ENCODE data around the gene FAM237A.

The FAM237A gene

GRCh38 chr2:206657087-206657486 lies 14.8 kb downstream of the FAM237A start:
- Mint-ChIP-seq H3K9me3 (peaks cover 12% of the 10 kb centered on the region), H3K36me3 (ENCODE audit: low read depth) (no peaks in the 10 kb centered on the region), H3K4me3 (no peak overlapping the region), H3K27me3 (ENCODE audit: low read depth, poor library complexity) (peaks cover 11% of the 10 kb centered on the region), H3K4me1 (no peaks in the 10 kb centered on the region), H3K27ac (no peak overlapping the region)
- TF ChIP-seq CTCF (IDR thresholded peaks at IDR 0.05), result no peak
- DNase-seq, result no peak

DNA sequence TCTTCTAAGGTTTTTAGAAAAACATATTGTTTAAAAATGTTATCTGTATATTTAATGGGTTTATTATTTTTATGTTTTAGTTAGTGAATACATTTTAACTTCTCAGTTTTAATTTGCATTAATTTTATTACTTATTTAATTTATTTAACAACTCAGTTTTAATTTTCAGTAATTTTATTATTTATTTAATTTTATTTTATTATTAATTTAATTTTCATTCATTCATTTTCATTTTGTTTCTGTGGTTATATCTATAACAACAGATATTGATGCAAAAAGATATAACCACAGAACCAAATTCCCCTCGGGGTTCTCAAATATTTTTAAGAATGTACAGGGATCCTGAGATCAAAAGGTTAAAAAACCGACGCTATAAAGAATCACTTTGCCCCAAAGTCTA lies 23.0 kb downstream of the FAM237A start:
- H3K27me3 Mint-ChIP-seq (ENCODE audit: low read depth, poor library complexity), result peaks cover 13% of the 10 kb centered on the region
- no peaks in the 10 kb centered on the region for H3K36me3 Mint-ChIP-seq (ENCODE audit: low read depth)
- TF ChIP-seq CTCF (IDR thresholded peaks at IDR 0.05), result no peak
- DNase-seq, result no peak
- H3K4me3 Mint-ChIP-seq, result no peak overlapping the region
- no peak overlapping the region for H3K27ac Mint-ChIP-seq
- H3K9me3 Mint-ChIP-seq, result no peaks in the 10 kb centered on the region
- no peaks in the 10 kb centered on the region for H3K4me1 Mint-ChIP-seq

DNA sequence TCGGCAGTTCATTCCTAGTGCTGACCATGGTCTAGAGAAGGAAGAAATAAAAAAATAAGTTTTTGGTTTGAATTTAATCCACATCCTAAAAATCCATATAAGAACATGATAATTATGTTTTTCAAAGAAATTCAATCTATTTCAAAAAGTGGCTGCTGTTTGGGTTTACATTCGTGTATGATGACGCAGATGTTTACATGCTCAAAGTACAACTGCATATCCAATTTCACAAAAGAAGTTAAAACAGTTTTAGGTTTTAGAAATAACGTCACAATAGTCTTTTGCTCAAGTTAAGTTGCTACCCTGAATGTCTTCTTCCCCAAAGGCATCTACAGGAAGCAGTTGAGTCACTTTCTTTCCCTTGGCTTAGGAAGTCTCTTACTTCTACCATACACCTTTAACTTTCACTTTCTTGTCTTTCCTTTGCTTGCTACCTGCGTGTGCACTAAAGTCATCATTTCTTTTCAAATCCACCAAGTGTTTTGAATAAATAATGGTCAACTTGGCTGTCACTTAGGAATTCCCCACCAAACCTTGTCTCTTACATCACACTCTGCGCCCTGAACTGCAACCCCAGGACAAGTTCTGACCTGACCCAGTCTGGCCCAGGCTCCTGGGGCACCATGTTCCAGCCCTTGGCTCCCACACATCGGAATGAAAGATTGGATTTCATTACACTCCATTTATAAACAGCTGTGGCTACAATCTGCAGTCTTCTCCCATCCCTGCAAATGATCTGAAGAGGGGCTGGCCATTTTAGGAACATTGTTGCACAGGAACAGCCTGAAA lies 28.4 kb downstream of the FAM237A start:
- H3K9me3 Mint-ChIP-seq, result no peaks in the 10 kb centered on the region
- TF ChIP-seq CTCF (IDR thresholded peaks at IDR 0.05), result no peak
- H3K4me1 Mint-ChIP-seq, result no peaks in the 10 kb centered on the region
- H3K36me3 Mint-ChIP-seq (ENCODE audit: low read depth), result no peaks in the 10 kb centered on the region
- no peak overlapping the region for H3K4me3 Mint-ChIP-seq
- peaks cover 14% of the 10 kb centered on the region for H3K27me3 Mint-ChIP-seq (ENCODE audit: low read depth, poor library complexity)
- no peak for DNase-seq
- H3K27ac Mint-ChIP-seq, result no peak overlapping the region

- Mint-ChIP-seq H3K36me3 (ENCODE audit: low read depth) (no peaks in the 10 kb centered on the region), H3K27ac (no peak overlapping the region), H3K9me3 (no peaks in the 10 kb centered on the region)
These were observed 41.3 kb downstream of the FAM237A start for GRCh38 chr2:206683546-206683945.

DNA sequence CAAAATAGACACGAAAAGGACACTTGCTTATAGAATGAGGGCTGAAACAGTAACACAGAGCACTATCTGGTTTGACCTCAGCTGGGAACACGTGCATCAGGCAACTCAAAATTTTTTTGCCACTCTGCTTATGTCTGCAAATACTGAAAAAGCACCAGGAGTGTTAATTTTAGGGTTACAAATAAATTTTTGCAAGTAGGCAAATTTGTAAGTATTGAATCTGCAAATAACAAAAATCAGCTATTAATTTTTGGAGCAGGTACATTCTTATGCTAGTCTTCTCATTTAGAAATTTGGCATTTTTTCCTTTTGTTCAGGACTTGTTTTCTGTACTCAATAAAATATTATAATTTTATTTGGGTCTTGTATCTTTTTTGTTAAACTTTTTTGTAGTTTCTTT lies 46.2 kb downstream of the FAM237A start:
- Mint-ChIP-seq H3K27me3 (ENCODE audit: low read depth, poor library complexity) (peaks cover 13% of the 10 kb centered on the region), H3K27ac (no peak overlapping the region), H3K9me3 (no peaks in the 10 kb centered on the region), H3K36me3 (ENCODE audit: low read depth) (no peaks in the 10 kb centered on the region), H3K4me3 (no peak overlapping the region), H3K4me1 (no peaks in the 10 kb centered on the region)
- no peak for TF ChIP-seq CTCF (IDR thresholded peaks at IDR 0.05)
- no peak for DNase-seq

More at GRCh38 chr2:206683546-206683945, 41.3 kb downstream of the FAM237A start:
- TF ChIP-seq CTCF (IDR thresholded peaks at IDR 0.05), result no peak
- peaks cover 4% of the 10 kb centered on the region for H3K27me3 Mint-ChIP-seq (ENCODE audit: low read depth, poor library complexity)
- DNase-seq, result no peak
- no peaks in the 10 kb centered on the region for H3K4me1 Mint-ChIP-seq
- no peak overlapping the region for H3K4me3 Mint-ChIP-seq

GRCh38 chr2:206688990-206689389 lies 46.7 kb downstream of the FAM237A start:
- Mint-ChIP-seq H3K36me3 (ENCODE audit: low read depth) (no peaks in the 10 kb centered on the region), H3K4me1 (no peaks in the 10 kb centered on the region), H3K27ac (no peak overlapping the region), H3K9me3 (no peaks in the 10 kb centered on the region), H3K27me3 (ENCODE audit: low read depth, poor library complexity) (peaks cover 15% of the 10 kb centered on the region), H3K4me3 (no peak overlapping the region)
- no peak for TF ChIP-seq CTCF (IDR thresholded peaks at IDR 0.05)
- DNase-seq, result no peak

All from nephron progenitor cell (in vitro differentiated cells).